Ascending aorta (tissue), 2 donors: ENCODE data around the gene CLBA1. TPM values are rescaled to one million over a fixed set of nuclear protein-coding genes. Genes with fewer than 3 reads are reported as not detected.

Source experiments
- DNase-seq, 2 donors: peaks; one replicate each; pipeline ENCODE4 v3.0.0-alpha.2; 2019; ENCODE audit warnings: low spot score in 2 of 2
- H3K27ac ChIP-seq, 2 donors: fragments of 200-600 bp; sonication (generic); one replicate each; pipeline ENCODE4 v1.5.1; 2016 to 2017; ENCODE audit warnings: mild to moderate bottlenecking in 1 of 2
- H3K27me3 ChIP-seq: fragments of 200-600 bp; sonication (generic); one replicate; pipeline ENCODE4 v1.5.1; 2017
- H3K36me3 ChIP-seq, 2 donors: fragments of 200-600 bp; sonication (generic); one replicate each; pipeline ENCODE4 v1.5.1; 2016
- H3K4me1 ChIP-seq, 2 donors: fragments of 200-600 bp; sonication (generic); one replicate each; pipeline ENCODE4 v1.5.1; 2016 to 2017; ENCODE audit warnings: mild to moderate bottlenecking in 1 of 2
- H3K4me3 ChIP-seq, 2 donors: fragments of 200-600 bp; sonication (generic); one replicate each; pipeline ENCODE4 v1.5.1; 2016 to 2017; ENCODE audit warnings: mild to moderate bottlenecking in 1 of 2
- H3K9me3 ChIP-seq, 2 donors: fragments of 200-600 bp; sonication (generic); one replicate each; pipeline ENCODE4 v1.5.1; 2016
- intact Hi-C: fragments of 100-400 bp; cut with DNase I; formaldehyde crosslinking; loops from one replicate; pipeline ENCODE4 v1.15.1; 2023
- total RNA-seq: library from RNA; depleted of rRNA; stranded (reverse); fragments of >200 nt; gene quantifications from one replicate; pipeline ENCODE4 v1.1.0, GENCODE V29; 2016
- TF ChIP-seq, protein P1 (sequence below), 3 experiments: fragments of 200-600 bp in 2 of 3; fragments of 450-650 bp in 1 of 3; sonication (generic) in 2 of 3; IDR thresholded peaks; one replicate each; pipeline ENCODE4 v1.5.1; 2016 to 2019; ENCODE audit warnings: antibody characterized with exemption in 3 of 3, mild to moderate bottlenecking in 1 of 3, moderate library complexity in 1 of 3

The CLBA1 gene
- total RNA-seq, 1 donor from 2014 or later: 18.1 TPM

GRCh38 chr14:104989951-104990303 lies 4.3 kb downstream of the CLBA1 start:
- Histone ChIP-seq H3K27me3 (no peaks in the 10 kb centered on the region), H3K4me1 (peaks cover 9 to 12% of the 10 kb centered on the region in 2 donors), H3K27ac (no peak overlapping the region), H3K36me3 (peaks cover 8 to 9% of the 10 kb centered on the region in 2 donors), H3K9me3 (no peaks in the 10 kb centered on the region), H3K4me3 (no peak overlapping the region)
- intact Hi-C loops: no loop called here
- TF ChIP-seq, protein P1, sequence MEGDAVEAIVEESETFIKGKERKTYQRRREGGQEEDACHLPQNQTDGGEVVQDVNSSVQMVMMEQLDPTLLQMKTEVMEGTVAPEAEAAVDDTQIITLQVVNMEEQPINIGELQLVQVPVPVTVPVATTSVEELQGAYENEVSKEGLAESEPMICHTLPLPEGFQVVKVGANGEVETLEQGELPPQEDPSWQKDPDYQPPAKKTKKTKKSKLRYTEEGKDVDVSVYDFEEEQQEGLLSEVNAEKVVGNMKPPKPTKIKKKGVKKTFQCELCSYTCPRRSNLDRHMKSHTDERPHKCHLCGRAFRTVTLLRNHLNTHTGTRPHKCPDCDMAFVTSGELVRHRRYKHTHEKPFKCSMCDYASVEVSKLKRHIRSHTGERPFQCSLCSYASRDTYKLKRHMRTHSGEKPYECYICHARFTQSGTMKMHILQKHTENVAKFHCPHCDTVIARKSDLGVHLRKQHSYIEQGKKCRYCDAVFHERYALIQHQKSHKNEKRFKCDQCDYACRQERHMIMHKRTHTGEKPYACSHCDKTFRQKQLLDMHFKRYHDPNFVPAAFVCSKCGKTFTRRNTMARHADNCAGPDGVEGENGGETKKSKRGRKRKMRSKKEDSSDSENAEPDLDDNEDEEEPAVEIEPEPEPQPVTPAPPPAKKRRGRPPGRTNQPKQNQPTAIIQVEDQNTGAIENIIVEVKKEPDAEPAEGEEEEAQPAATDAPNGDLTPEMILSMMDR (IDR thresholded peaks at IDR 0.05): no peak
- no peak for DNase-seq

DNA sequence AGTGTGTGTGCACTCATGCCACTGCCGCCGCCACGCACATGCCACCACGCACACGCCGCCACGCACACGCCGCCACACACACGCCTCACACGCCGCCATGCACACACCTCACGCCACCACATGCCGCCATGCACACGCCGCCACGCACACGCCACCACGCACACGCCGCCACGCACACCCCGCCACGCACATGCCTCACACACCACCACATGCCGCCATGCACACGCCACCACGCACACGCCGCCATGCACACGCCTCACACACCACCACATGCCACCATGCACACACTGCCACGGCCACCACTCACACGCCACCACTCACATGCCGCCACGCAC lies 6.3 kb downstream of the CLBA1 start:
- H3K9me3 ChIP-seq: no peaks in the 10 kb centered on the region
- intact Hi-C loops: no loop called here
- H3K36me3 ChIP-seq: peaks cover 8 to 9% of the 10 kb centered on the region in 2 donors
- DNase-seq: no peak
- no peaks in the 10 kb centered on the region for H3K27me3 ChIP-seq
- no peaks in the 10 kb centered on the region for H3K4me1 ChIP-seq
- H3K4me3 ChIP-seq: no peak overlapping the region
- no peak overlapping the region for H3K27ac ChIP-seq
- TF ChIP-seq, protein P1 (IDR thresholded peaks at IDR 0.05): no peak

DNA sequence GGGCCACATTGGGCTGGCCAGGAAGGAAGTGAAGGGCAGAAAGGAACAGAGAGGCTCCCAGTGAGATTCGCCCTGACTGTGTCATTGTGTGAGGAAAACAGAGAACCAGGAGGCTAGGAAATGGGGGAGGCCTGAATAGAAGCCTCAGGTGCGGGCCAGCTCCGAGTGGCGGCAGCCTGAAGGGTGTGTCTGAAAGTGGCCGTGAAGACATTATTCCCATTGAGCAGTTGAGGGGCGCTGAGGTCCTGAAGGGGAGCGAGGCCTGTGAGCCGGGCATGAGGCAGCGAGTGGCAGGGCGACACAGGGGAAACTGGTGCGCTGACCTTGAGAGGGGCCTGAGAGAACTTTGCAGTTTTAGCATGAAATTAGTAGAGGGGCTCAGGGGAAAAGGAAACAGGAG lies 6.9 kb downstream of the CLBA1 start:
- no peak for DNase-seq
- H3K4me1 ChIP-seq: no peaks in the 10 kb centered on the region
- no peaks in the 10 kb centered on the region for H3K9me3 ChIP-seq
- H3K27ac ChIP-seq: no peak overlapping the region
- H3K27me3 ChIP-seq: no peaks in the 10 kb centered on the region
- H3K36me3 ChIP-seq: peaks cover 8 to 9% of the 10 kb centered on the region in 2 donors
- intact Hi-C loops: no loop called here
- TF ChIP-seq, protein P1 (IDR thresholded peaks at IDR 0.05): no peak
- H3K4me3 ChIP-seq: no peak overlapping the region

DNA sequence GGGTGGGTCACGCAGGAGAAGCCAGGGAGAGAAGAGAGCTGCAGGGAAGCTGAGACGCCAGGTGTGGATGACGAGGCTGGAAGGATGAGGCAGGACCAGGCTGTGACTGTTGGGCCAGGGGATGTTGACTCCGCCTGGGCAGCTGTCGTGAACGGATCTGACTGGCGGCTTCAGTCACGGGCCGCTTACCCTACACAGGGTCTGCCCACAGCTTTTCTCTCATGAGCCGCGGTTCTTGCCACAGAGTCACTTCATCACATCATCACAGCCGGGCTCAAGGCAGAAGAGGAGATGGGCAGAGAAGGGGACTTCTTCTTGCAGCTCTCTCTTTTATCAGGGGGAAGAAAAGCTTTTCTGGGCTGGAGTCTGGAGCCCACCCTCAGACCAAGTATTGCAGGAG lies 7.7 kb downstream of the CLBA1 start:
- no peak for DNase-seq
- intact Hi-C loops: no loop called here
- Histone ChIP-seq H3K27ac (no peak overlapping the region), H3K36me3 (peaks cover 8 to 9% of the 10 kb centered on the region in 2 donors), H3K27me3 (no peaks in the 10 kb centered on the region), H3K9me3 (no peaks in the 10 kb centered on the region), H3K4me1 (no peaks in the 10 kb centered on the region), H3K4me3 (no peak overlapping the region)
- TF ChIP-seq, protein P1 (IDR thresholded peaks at IDR 0.05): no peak

GRCh38 chr14:104993808-104994591 lies 8.4 kb downstream of the CLBA1 start:
- Histone ChIP-seq H3K4me1 (no peaks in the 10 kb centered on the region), H3K4me3 (no peak overlapping the region), H3K27ac (no peak overlapping the region), H3K9me3 (no peaks in the 10 kb centered on the region), H3K27me3 (no peaks in the 10 kb centered on the region), H3K36me3 (peaks cover 8 to 9% of the 10 kb centered on the region in 2 donors)
- TF ChIP-seq, protein P1 (IDR thresholded peaks at IDR 0.05): no peak
- intact Hi-C loops: no loop called here
- DNase-seq: no peak
